ENCODE results near the gene CDC23.
A peak's percentile ranks its signal among the peaks of the same experiment; 100 is the strongest.
"Not testable (repeated sequence)": the region's sequence is repeated elsewhere in the genome, so short reads cannot be mapped to it uniquely, and the experiment has no call there.

Gene CDC23

GRCh38 chr5:138216799-138217198 is 3.7 kb upstream of the CDC23 start:
- DNase-seq (ENCODE audit: insufficient read length, low spot score) (no peak), FAIRE-seq (no peak)

GRCh38 chr5:138212828-138213160 is 329 bp downstream of the CDC23 start:
- DNase-seq (ENCODE audit: insufficient read length, low spot score) (no peak), FAIRE-seq (no peak)

- FAIRE-seq, result no peak
These were observed 2.1 kb downstream of the CDC23 start for GRCh38 chr5:138210985-138211384.

GRCh38 chr5:138193859-138194258 is 19.3 kb downstream of the CDC23 start:
- DNase-seq (ENCODE audit: insufficient read length, low spot score); FAIRE-seq: not testable (repeated sequence)

More at GRCh38 chr5:138210985-138211384, 2.1 kb downstream of the CDC23 start:
- no peak for DNase-seq (ENCODE audit: insufficient read length, low spot score)

DNA sequence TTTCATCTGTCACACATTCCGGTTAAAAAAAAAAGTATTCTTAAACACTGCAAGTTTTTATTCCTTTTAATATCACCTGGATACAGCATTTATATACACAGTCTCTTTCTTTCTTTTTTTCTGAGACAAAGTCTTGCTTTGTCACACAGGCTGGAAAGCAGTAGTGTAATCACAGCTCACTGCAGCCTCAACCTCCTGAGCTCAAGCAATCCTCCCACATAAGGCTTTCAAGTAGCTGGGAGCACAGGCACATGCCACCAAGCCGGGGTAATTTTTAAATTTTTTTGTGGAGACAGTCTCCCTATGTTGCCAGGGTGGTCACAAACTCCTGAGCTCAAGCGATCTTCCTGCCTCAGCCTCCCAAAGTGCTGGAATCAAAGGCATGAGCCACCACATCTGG is 20.3 kb downstream of the CDC23 start:
- FAIRE-seq (no peak), DNase-seq (ENCODE audit: insufficient read length, low spot score) (no peak)

DNA sequence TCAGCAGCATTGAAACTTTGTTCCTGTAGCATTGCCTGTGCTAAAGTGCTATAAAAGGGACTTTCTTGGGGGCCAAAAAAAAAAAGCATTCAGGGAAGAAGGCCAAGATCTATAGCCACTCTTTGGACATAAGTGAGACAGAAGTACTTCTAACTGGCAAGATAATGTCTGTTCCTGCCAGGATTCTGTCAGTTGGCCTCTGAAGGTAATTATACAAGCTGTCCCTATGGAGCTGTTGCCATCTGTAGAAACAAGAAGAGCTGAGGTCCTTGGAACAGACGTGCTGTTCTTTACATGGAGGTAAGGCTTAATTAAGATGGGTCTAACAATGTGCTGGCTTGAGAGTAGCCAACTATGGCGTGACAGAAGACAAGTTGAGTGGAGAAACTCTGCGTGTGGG is 24.5 kb downstream of the CDC23 start:
- FAIRE-seq, result no peak

DNA sequence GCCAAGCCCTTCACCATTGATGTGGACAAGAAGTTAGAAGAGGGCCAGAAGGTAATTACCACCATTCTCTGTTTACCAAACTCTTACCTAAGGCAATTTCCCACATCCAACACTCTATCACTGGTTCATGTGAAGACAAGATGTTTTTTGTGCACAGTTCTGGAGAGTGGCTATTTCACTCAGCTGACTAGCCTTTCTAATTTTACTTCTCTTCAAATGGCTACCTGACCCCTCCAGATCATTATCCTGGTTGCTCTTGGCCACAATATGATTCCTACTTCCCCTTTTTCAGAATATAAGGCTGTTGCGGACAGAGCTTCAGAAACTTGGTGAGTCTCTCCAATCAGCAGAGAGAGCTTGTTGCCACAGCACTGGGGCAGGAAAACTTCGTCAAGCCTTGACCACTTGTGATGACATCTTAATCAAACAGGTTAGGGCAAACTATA is 27.1 kb downstream of the CDC23 start:
- no peak for FAIRE-seq
- no peak for DNase-seq (ENCODE audit: insufficient read length, low spot score)

More for the DNA sequence above, 24.5 kb downstream of the CDC23 start:
- no peak for DNase-seq (ENCODE audit: insufficient read length, low spot score)

DNA sequence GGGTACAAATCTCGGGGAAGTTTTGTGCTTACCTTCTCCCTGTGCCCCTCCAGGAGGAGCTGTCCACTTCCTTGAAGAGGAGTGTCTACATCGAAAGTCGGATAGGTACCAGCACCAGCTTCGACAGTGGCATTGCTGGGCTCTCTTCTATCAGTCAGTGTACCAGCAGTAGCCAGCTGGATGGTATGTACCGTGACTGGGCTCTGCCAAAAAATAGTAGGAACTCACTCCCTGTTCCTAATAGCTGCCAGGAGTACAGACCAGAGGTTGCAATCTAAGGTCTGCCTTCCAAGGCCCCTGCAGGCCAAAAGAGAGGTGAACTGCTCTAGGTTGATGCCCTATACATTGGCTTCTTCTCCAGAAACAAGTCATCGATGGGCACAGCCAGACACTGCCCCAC is 30.3 kb downstream of the CDC23 start:
- FAIRE-seq (no peak), DNase-seq (ENCODE audit: insufficient read length, low spot score) (no peak)

- DNase-seq (ENCODE audit: insufficient read length, low spot score), result no peak
- FAIRE-seq, result no peak
These were observed 32.3 kb downstream of the CDC23 start for GRCh38 chr5:138180841-138181240.

DNA sequence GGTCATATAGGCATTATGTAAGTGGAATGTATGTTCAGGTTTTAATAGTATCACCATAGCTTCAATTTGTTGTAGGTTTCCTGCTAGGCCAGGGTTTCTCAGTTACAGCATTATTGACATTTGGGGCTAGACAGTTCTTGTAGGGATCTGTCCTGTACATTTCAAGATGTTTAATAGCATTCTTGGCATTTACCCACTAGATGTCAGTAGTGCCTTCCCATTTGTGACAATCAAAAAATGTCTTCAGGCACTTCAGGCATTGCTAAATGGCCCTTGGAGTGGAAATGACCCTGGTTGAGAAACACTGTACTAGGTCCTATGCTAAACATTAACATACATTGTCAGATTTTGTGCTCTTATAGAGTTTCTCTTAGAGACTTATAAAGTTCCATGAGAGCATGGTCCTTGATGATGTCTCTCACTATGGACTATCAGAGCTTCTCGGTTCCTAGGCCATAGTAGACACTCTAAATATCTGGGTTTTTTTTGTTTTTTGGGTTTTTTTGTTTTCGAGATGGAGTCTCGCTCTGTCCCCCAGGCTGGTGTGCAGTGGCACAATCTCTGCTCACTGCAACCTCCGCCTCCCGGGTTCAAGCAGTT is 32.8 kb downstream of the CDC23 start:
- FAIRE-seq (peak; percentile 54), DNase-seq (ENCODE audit: insufficient read length, low spot score) (peak; percentile 12)

- FAIRE-seq, result no peak
- no peak for DNase-seq (ENCODE audit: insufficient read length, low spot score)
These were observed 33.8 kb downstream of the CDC23 start for GRCh38 chr5:138179277-138179857.

GRCh38 chr5:138178516-138179276 is 34.4 kb downstream of the CDC23 start, which contains the start of the genes BRD8 and KIF20A:
Gene BRD8 (minus strand): TSS chr5:138178630. CDS start chr5:138178614, 16 bp downstream.
Gene KIF20A (plus strand): TSS chr5:138179112. CDS start chr5:138179681, 569 bp downstream.
- peak; percentile 96 for FAIRE-seq
- DNase-seq (ENCODE audit: insufficient read length, low spot score), result peak; percentile 74

DNA sequence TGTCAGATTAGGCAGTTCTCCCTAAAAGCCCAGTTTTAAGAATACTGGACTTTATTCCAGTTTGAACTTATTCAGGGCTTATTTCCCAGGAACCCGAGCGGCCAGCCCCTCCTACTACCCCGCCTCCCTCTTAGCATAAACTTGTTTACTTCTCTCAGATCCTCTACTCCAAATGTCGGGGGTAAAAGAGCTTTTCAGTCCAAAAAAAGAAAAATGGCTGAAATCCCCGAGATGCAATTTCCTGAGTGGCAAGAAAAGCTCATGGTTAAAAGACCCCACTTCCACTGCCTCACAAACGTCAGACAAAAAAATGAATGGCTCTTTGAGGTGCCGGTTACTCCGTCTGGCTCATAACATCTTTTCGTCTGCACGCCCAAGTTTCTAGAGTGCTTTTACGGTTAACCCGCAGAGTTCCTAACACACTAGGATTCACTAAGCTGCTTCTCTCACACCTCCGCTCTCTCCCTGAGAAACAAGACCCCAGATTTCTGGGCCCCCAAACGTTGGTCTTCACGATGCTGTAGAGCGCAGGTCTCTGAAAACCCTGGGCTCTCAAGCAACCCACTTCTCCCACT is 35.1 kb downstream of the CDC23 start:
- no peak for FAIRE-seq
- no peak for DNase-seq (ENCODE audit: insufficient read length, low spot score)

- no peak for FAIRE-seq
- no peak for DNase-seq (ENCODE audit: insufficient read length, low spot score)
These were observed 42.8 kb downstream of the CDC23 start for GRCh38 chr5:138170299-138170698.

DNA sequence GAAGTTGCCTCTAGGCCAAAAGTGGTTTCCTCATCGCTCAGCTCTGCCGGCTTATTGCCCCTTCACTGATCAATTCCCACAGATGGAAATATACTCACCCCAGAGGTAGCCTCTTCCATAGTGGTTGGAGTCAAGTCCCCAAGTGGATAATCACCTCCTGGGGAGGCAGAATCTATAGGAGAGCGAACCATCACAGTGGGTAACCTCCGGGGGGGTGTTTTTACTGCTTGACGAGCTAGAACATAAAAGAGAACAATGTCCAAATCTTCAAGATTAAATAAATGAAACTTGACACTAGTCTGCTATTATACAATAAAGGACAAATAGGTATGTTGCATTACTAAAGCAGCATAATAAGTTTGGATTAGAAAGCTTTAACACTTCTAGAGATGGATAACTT is 44.0 kb downstream of the CDC23 start:
- FAIRE-seq (no peak), DNase-seq (ENCODE audit: insufficient read length, low spot score) (no peak)

DNA sequence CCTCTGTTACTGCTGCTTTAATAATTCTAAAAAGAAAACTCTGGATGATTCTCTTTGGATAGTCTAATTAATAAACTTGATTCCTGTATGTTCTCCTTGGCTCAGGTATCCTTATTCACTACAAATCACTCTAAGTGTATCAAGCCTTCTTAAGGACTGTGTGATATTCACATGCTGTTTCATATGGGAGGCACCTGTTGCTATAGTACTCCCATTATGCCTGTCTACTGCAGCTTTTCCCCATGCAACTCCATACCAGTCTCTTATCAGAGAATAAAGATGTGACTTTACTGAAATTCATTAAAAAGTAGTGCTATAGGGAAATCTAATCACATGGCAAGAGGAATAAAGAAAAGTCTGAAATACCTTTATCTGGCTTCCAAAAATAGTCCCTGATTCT is 49.4 kb downstream of the CDC23 start:
- peak; percentile 21 for FAIRE-seq
- no peak for DNase-seq (ENCODE audit: insufficient read length, low spot score)

GRCh38 chr5:138160706-138161105 is 52.4 kb downstream of the CDC23 start:
- DNase-seq (ENCODE audit: insufficient read length, low spot score), result no peak
- FAIRE-seq, result no peak

- no peak for DNase-seq (ENCODE audit: insufficient read length, low spot score)
- FAIRE-seq, result no peak
These were observed 53.5 kb downstream of the CDC23 start for GRCh38 chr5:138159666-138160065.

DNA sequence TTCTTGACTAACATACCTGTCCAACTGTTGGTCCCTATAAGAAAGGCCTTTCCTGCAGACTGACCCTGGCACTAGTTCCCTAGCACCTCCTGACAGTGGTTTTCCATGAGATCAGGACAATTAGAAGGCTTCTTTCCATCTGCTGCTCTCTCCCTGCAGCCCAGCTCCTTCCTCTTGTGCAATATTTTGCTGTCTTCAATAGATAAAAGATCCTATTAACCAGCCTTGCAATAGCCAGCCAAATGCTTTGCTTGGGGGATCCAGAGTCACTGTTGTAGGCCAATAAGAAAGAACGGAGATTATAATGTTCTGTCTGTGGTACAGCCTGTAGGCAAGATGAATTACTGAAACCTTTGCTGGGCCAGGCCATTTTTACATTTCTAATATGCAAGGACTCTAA is 55.5 kb downstream of the CDC23 start:
- no peak for DNase-seq (ENCODE audit: insufficient read length, low spot score)
- FAIRE-seq, result no peak

DNA sequence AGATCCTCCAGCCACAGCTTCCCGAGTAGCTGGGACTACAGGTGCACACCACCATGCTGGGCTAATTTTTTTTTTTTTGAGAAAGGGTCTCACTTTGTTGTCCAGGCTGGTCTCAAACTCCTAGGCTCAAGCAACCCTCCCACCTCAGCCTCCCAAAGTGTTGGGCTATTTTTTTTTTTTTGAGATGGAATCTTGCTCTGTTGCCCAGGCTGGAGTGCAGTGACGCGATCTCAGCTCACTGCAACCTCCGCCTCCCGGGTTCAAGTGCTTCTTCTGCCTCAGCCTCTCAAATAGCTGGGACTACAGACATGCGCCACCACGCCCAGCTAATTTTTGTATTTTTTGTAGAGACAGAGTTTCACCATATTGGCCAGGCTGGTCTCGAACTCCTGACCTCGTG is 57.1 kb downstream of the CDC23 start:
- FAIRE-seq; DNase-seq (ENCODE audit: insufficient read length, low spot score): not testable (repeated sequence)

- DNase-seq (ENCODE audit: insufficient read length, low spot score), result no peak
- FAIRE-seq, result no peak
These were observed 63.6 kb downstream of the CDC23 start for GRCh38 chr5:138149530-138149929.

All from GM19239 (cell line).